Activated T-cell treated with anti-CD3 and anti-CD28 coated beads, Interleukin-2, amount 50 U/mL, for 24 hours (primary cell): ENCODE measurements around the gene SIGLEC5.

Source experiments
- DNase-seq: peaks from one replicate; pipeline ENCODE4 v3.0.0-alpha.2; 2020
- H3K27ac Mint-ChIP-seq: 2 replicates; pipeline ENCODE4 v1.8.0; 2020; ENCODE audit warnings: mild to moderate bottlenecking, mixed read lengths
- H3K27me3 Mint-ChIP-seq: 2 replicates; pipeline ENCODE4 v1.8.0; 2020; ENCODE audit warnings: mixed read lengths
- H3K36me3 Mint-ChIP-seq: 2 replicates; pipeline ENCODE4 v1.8.0; 2020; ENCODE audit warnings: low read depth, mixed read lengths
- H3K4me1 Mint-ChIP-seq: 2 replicates; pipeline ENCODE4 v1.8.0; 2020; ENCODE audit warnings: low read depth, mixed read lengths
- H3K4me3 Mint-ChIP-seq: 2 replicates; pipeline ENCODE4 v1.8.0; 2020; ENCODE audit warnings: mild to moderate bottlenecking, moderate library complexity, mixed read lengths
- H3K9me3 Mint-ChIP-seq: 2 replicates; pipeline ENCODE4 v1.8.0; 2020; ENCODE audit warnings: mixed read lengths

SIGLEC5 gene

GRCh38 chr19:51587264-51588191 lies 42.7 kb downstream of the SIGLEC5 start:
- H3K9me3 Mint-ChIP-seq: peaks cover 68% of the 10 kb centered on the region
- peaks cover 2% of the 10 kb centered on the region for H3K4me1 Mint-ChIP-seq
- no peak overlapping the region for H3K27ac Mint-ChIP-seq
- H3K27me3 Mint-ChIP-seq: no peaks in the 10 kb centered on the region
- H3K4me3 Mint-ChIP-seq: no peak overlapping the region
- peaks cover 70% of the 10 kb centered on the region for H3K36me3 Mint-ChIP-seq
- DNase-seq: no peak

GRCh38 chr19:51586799-51587198 lies 43.4 kb downstream of the SIGLEC5 start:
- peaks cover 2% of the 10 kb centered on the region for H3K4me1 Mint-ChIP-seq
- H3K36me3 Mint-ChIP-seq: peaks cover 77% of the 10 kb centered on the region

DNA sequence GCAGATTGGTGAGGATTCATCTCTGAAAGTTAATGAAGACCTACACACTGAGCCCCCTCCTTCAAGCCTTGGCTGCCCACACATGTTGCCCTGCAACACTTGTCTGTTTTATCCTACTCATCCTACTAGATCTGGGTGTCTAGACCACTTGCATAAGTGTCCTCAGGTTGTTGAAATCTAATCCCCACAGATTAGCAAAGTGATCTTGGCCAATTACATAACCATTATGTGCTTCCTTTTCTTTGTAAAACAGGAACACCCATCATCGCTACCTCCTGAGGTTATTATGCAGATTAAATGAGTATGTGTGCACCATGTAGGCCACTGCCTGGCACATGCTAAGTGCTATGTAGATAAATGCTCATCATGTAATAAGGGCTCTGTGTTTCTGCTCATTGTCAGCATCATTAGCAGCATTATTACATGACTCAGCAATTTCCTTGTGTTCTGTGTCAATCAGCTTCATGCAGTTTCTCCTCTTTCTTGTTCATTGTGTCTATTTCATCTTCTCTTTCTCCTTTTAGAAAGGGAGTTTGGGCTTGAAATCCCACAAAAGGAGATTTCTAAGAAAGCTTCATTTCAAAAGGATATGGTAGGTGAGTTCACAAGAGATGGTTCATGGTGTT lies 44.0 kb downstream of the SIGLEC5 start:
- H3K27me3 Mint-ChIP-seq: no peaks in the 10 kb centered on the region
- H3K4me1 Mint-ChIP-seq: peaks cover 2% of the 10 kb centered on the region
- H3K9me3 Mint-ChIP-seq: peaks cover 68% of the 10 kb centered on the region
- H3K27ac Mint-ChIP-seq: no peak overlapping the region
- H3K4me3 Mint-ChIP-seq: no peak overlapping the region
- peaks cover 82% of the 10 kb centered on the region for H3K36me3 Mint-ChIP-seq
- no peak for DNase-seq

More at GRCh38 chr19:51586799-51587198, 43.4 kb downstream of the SIGLEC5 start:
- Mint-ChIP-seq H3K27me3 (no peaks in the 10 kb centered on the region), H3K9me3 (peaks cover 69% of the 10 kb centered on the region), H3K27ac (no peak overlapping the region), H3K4me3 (no peak overlapping the region)
- DNase-seq: no peak

- Mint-ChIP-seq H3K27ac (peak overlapping the region; percentile 68), H3K4me3 (no peak overlapping the region), H3K27me3 (no peaks in the 10 kb centered on the region), H3K4me1 (peaks cover 39% of the 10 kb centered on the region), H3K36me3 (peaks cover 90% of the 10 kb centered on the region), H3K9me3 (peaks cover 11% of the 10 kb centered on the region)
- DNase-seq: no peak
Measured at GRCh38 chr19:51576850-51577249, 53.4 kb downstream of the SIGLEC5 start.

GRCh38 chr19:51573331-51573730 lies 56.9 kb downstream of the SIGLEC5 start:
- peaks cover 65% of the 10 kb centered on the region for H3K36me3 Mint-ChIP-seq
- no peaks in the 10 kb centered on the region for H3K27me3 Mint-ChIP-seq

DNA sequence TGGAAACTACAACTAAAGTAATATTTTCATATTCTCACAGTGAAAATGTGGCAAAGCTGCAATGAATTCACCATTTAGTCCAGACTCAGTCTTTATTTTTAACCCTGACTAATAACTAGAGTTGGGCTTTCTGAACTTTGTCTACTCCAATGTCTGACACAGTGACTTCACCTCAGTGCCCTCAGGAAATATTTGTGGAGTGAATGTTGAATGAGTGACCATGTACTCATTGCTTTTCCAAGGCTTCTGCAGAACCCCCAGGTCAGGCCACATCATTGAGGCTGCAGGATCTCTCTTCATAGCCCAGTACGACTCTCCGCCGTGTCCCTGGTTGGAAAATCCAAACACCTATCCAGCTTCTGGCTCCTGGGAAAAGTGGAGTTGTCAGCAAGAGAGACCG lies 57.3 kb downstream of the SIGLEC5 start:
- Mint-ChIP-seq H3K4me1 (peaks cover 52% of the 10 kb centered on the region), H3K36me3 (peaks cover 63% of the 10 kb centered on the region), H3K27me3 (no peaks in the 10 kb centered on the region), H3K27ac (no peak overlapping the region), H3K4me3 (no peak overlapping the region), H3K9me3 (peaks cover 6% of the 10 kb centered on the region)
- no peak for DNase-seq

More at GRCh38 chr19:51573331-51573730, 56.9 kb downstream of the SIGLEC5 start:
- Mint-ChIP-seq H3K27ac (no peak overlapping the region), H3K4me1 (peaks cover 52% of the 10 kb centered on the region), H3K9me3 (peaks cover 6% of the 10 kb centered on the region), H3K4me3 (no peak overlapping the region)
- no peak for DNase-seq

- no peaks in the 10 kb centered on the region for H3K27me3 Mint-ChIP-seq
- peaks cover 52% of the 10 kb centered on the region for H3K4me1 Mint-ChIP-seq
- H3K9me3 Mint-ChIP-seq: peaks cover 6% of the 10 kb centered on the region
- DNase-seq: no peak
- peak overlapping the region; percentile 92 for H3K27ac Mint-ChIP-seq
- peak overlapping the region; percentile 92 for H3K4me3 Mint-ChIP-seq
- H3K36me3 Mint-ChIP-seq: peaks cover 61% of the 10 kb centered on the region
Measured at GRCh38 chr19:51572410-51572809, 57.8 kb downstream of the SIGLEC5 start.

DNA sequence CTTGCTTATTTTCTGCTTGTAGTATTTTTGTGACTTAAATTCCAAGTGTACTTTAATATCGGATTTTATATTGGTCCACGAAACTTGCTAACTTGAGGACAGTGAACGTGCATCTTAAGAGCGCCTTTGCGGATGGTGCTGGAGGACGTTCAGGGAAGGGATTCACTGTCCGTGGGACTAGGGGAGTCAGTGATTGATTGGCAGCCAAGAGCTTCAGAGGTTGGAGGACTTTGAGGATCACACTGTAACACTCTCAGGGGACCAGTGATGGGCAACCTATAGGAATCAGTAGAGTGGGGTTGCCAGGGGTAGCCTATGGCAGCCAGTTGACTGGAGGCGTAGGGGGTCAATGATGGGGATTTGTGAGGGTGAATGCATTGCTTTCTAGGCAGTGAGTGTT lies 58.6 kb downstream of the SIGLEC5 start:
- Mint-ChIP-seq H3K27ac (peak overlapping the region; percentile 92), H3K4me1 (peaks cover 44% of the 10 kb centered on the region), H3K36me3 (peaks cover 53% of the 10 kb centered on the region), H3K27me3 (peaks cover 3% of the 10 kb centered on the region), H3K4me3 (peak overlapping the region; percentile 92), H3K9me3 (peaks cover 3% of the 10 kb centered on the region)
- DNase-seq: no peak

- peaks cover 41% of the 10 kb centered on the region for H3K4me1 Mint-ChIP-seq
- H3K27me3 Mint-ChIP-seq: peaks cover 6% of the 10 kb centered on the region
- H3K27ac Mint-ChIP-seq: peak within 1 kb of the TSS; percentile 92
- H3K4me3 Mint-ChIP-seq: peak within 1 kb of the TSS; percentile 92
- peaks cover 48% of the 10 kb centered on the region for H3K36me3 Mint-ChIP-seq
- DNase-seq: peak; percentile 93
- peaks cover 2% of the 10 kb centered on the region for H3K9me3 Mint-ChIP-seq
Measured at GRCh38 chr19:51570962-51571575, 59.1 kb downstream of the SIGLEC5 start, which contains the start of gene ZNF175. ZNF175 (plus strand) TSS chr19:51571283; CDS start chr19:51573330, 2,047 bp downstream.

DNA sequence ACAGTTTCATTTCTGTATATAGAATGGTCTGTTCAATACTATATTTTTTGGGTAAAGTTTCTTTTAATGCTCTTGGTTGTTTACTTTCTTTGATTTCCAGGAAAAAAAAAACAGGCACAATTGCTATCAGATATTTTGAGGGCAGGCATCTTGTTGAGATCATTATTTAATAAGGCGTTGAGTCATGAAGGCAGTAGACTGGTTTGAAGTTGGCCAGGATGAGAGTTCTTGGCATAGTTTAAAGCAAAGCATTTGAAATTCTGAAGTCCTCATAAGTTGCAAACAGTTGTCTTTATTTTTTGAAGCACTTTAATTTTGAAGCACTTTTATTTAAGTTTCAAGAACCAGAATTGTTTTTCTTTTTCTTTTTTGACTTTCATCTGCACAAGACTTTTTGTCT lies 61.7 kb downstream of the SIGLEC5 start:
- peaks cover 32% of the 10 kb centered on the region for H3K27me3 Mint-ChIP-seq
- DNase-seq: no peak
- H3K4me3 Mint-ChIP-seq: no peak overlapping the region
- peaks cover 22% of the 10 kb centered on the region for H3K36me3 Mint-ChIP-seq
- peaks cover 29% of the 10 kb centered on the region for H3K4me1 Mint-ChIP-seq
- peaks cover 2% of the 10 kb centered on the region for H3K9me3 Mint-ChIP-seq
- H3K27ac Mint-ChIP-seq: no peak overlapping the region

DNA sequence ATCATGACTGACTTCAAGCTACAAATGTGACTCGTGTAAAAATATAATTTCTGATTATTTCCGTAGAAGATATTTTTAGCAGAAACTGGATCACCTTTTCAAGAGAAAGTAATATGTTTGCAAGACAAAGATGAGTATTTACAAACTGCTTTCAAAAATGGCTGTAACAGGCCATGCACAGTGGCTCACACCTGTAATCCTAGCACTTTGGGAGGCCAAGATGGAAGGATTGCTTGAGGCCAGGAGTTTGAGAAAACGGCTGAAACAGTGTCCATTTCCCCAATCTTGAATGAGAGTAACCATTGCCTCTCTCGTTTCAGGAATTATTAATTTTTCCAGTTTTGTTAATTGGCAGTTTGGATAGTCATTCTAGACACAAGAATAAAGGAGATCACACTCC lies 62.6 kb downstream of the SIGLEC5 start:
- Mint-ChIP-seq H3K36me3 (peaks cover 15% of the 10 kb centered on the region), H3K4me1 (peaks cover 20% of the 10 kb centered on the region), H3K9me3 (peaks cover 2% of the 10 kb centered on the region), H3K4me3 (no peak overlapping the region), H3K27me3 (peaks cover 40% of the 10 kb centered on the region), H3K27ac (no peak overlapping the region)
- no peak for DNase-seq

DNA sequence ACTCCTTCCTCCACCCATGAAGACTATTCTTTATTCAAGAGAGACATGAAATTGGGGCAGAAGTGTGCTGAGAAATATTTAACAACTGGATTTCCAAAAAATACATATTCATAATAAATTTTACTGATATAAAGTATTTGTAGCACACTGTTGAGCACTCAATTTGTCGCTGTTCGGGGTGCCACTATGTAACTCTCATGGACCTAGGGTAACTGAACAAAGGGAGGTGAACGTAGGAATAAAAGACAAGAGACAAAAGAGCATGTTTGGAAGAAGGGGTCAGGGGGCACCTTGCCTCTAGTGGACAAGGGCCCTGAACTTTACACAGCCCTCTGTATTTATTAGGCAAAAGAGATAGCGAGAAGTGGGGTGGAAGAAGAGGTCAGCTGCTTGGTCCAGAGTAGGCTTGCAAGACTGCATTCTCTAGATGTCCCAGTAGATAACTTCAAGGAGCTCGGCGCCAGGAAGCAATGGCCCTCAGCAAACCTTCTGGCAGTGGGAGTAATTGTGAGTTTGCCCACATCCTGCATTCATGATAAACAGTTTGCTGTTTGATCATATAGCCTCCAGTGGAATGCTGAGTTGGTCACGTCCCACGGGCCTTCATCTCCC lies 63.6 kb downstream of the SIGLEC5 start:
- H3K4me3 Mint-ChIP-seq: no peak overlapping the region
- H3K4me1 Mint-ChIP-seq: peaks cover 10% of the 10 kb centered on the region
- H3K27ac Mint-ChIP-seq: no peak overlapping the region
- H3K9me3 Mint-ChIP-seq: peaks cover 2% of the 10 kb centered on the region
- no peak for DNase-seq
- H3K36me3 Mint-ChIP-seq: peaks cover 6% of the 10 kb centered on the region
- H3K27me3 Mint-ChIP-seq: peaks cover 47% of the 10 kb centered on the region

DNA sequence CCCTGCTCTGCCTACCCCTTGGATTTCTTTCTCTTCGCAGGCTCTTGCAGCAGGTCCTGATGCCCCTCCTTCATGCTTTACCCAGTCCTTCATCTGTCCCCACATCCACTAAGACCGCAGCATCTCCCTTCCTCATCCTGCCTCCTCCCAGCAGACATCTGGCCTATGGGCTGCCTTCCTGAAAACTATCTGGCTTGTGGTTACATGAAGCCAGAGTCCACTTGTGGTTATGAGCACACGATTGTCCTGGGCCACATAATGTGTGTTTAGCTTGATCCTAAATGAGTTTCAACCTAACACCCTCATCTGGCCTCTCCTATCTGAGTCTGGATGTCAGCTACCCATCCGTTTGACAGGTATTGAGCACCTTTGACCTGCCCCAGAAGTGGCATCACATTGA lies 64.6 kb downstream of the SIGLEC5 start:
- Mint-ChIP-seq H3K27me3 (peaks cover 55% of the 10 kb centered on the region), H3K9me3 (peaks cover 2% of the 10 kb centered on the region), H3K27ac (no peak overlapping the region)

DNA sequence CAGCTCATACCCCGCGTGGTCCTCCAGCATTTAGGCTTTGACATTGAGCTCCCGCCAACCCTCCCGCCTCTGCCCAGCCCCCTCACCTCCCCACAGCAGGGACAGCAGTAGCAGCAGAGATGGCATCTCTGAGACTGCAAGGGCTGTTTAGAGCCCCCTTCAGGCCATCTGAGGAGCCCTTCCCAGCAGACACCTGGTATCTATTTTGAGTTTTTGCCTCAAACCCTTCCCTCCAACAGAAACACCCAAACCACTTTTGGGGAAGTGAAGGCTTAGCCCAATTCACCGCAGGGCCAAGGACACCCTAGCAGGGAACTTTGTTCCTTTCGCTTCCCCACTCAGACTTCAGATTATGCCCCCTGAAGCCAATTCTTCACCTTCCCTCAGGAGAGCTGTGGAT lies 65.4 kb downstream of the SIGLEC5 start:
- H3K27me3 Mint-ChIP-seq: peaks cover 61% of the 10 kb centered on the region
- no peak for DNase-seq
- no peaks in the 10 kb centered on the region for H3K9me3 Mint-ChIP-seq
- H3K36me3 Mint-ChIP-seq: no peaks in the 10 kb centered on the region
- H3K4me1 Mint-ChIP-seq: no peaks in the 10 kb centered on the region
- H3K4me3 Mint-ChIP-seq: no peak overlapping the region
- H3K27ac Mint-ChIP-seq: no peak overlapping the region

More for the DNA sequence above, 64.6 kb downstream of the SIGLEC5 start:
- DNase-seq: no peak
- Mint-ChIP-seq H3K4me1 (peaks cover 4% of the 10 kb centered on the region), H3K36me3 (no peaks in the 10 kb centered on the region), H3K4me3 (no peak overlapping the region)
